Lower lobe of right lung (tissue), 2 donors: ENCODE results near the gene BTRC. TPM values are rescaled to one million over a fixed set of nuclear protein-coding genes. Genes with fewer than 3 reads are reported as not detected.

ENCODE experiments used
- ATAC-seq, 2 donors: fragments of 200-7000 bp; cut with Tn5 transposase; one replicate each; pipeline ENCODE4 v1.9.1; 2020 to 2022; ENCODE audit warnings: mild to moderate bottlenecking in 2 of 2, moderate library complexity in 2 of 2
- DNase-seq: peaks from one replicate; pipeline ENCODE4 v3.0.0-alpha.2; 2020
- H3K27ac ChIP-seq: fragments of 200-600 bp; one replicate; pipeline ENCODE4 v1.8.0; 2022
- H3K27me3 ChIP-seq: fragments of 200-600 bp; one replicate; pipeline ENCODE4 v1.8.0; 2022; ENCODE audit warnings: low read depth
- H3K36me3 ChIP-seq: fragments of 200-600 bp; one replicate; pipeline ENCODE4 v1.8.0; 2022; ENCODE audit warnings: mild to moderate bottlenecking
- H3K4me1 ChIP-seq: fragments of 200-600 bp; one replicate; pipeline ENCODE4 v1.8.0; 2022
- H3K4me3 ChIP-seq: fragments of 200-600 bp; one replicate; pipeline ENCODE4 v1.8.0; 2022; ENCODE audit warnings: mild to moderate bottlenecking
- H3K9me3 ChIP-seq: fragments of 200-600 bp; one replicate; pipeline ENCODE4 v1.8.0; 2022
- intact Hi-C: fragments of 100-400 bp; cut with DNase I; formaldehyde crosslinking; loops from one replicate; pipeline ENCODE4 v1.11.0; 2022
- total RNA-seq: library from RNA; stranded (reverse); fragmentation: NEBNext Ultra II Directional; extraction: Animal tissue kit (Norgen Biotek cat#: 25700); gene quantifications from one replicate; pipeline ENCODE4 v1.2.1, GENCODE V29; 2021
- TF ChIP-seq, protein P1 (sequence below): fragments of 200-600 bp; IDR thresholded peaks from one replicate; pipeline ENCODE4 v1.8.0; 2022; ENCODE audit warnings: antibody characterized with exemption, mild to moderate bottlenecking
- donor health status: DM: no; HTN: yes; CAD: no; lungs with severe emphysema.

Gene BTRC
- total RNA-seq, 1 donor from 2014 or later, result 17.3 TPM

GRCh38 chr10:101464599-101464998 is 110.6 kb downstream of the BTRC start:
- Histone ChIP-seq H3K27ac (no peak overlapping the region), H3K4me3 (no peak overlapping the region), H3K4me1 (no peaks in the 10 kb centered on the region), H3K36me3 (peaks cover 5% of the 10 kb centered on the region), H3K9me3 (no peaks in the 10 kb centered on the region), H3K27me3 (no peaks in the 10 kb centered on the region)
- TF ChIP-seq, protein P1, sequence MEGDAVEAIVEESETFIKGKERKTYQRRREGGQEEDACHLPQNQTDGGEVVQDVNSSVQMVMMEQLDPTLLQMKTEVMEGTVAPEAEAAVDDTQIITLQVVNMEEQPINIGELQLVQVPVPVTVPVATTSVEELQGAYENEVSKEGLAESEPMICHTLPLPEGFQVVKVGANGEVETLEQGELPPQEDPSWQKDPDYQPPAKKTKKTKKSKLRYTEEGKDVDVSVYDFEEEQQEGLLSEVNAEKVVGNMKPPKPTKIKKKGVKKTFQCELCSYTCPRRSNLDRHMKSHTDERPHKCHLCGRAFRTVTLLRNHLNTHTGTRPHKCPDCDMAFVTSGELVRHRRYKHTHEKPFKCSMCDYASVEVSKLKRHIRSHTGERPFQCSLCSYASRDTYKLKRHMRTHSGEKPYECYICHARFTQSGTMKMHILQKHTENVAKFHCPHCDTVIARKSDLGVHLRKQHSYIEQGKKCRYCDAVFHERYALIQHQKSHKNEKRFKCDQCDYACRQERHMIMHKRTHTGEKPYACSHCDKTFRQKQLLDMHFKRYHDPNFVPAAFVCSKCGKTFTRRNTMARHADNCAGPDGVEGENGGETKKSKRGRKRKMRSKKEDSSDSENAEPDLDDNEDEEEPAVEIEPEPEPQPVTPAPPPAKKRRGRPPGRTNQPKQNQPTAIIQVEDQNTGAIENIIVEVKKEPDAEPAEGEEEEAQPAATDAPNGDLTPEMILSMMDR, result no peak
- ATAC-seq (no peak), DNase-seq (no peak)
- intact Hi-C loops, result no loop called here

DNA sequence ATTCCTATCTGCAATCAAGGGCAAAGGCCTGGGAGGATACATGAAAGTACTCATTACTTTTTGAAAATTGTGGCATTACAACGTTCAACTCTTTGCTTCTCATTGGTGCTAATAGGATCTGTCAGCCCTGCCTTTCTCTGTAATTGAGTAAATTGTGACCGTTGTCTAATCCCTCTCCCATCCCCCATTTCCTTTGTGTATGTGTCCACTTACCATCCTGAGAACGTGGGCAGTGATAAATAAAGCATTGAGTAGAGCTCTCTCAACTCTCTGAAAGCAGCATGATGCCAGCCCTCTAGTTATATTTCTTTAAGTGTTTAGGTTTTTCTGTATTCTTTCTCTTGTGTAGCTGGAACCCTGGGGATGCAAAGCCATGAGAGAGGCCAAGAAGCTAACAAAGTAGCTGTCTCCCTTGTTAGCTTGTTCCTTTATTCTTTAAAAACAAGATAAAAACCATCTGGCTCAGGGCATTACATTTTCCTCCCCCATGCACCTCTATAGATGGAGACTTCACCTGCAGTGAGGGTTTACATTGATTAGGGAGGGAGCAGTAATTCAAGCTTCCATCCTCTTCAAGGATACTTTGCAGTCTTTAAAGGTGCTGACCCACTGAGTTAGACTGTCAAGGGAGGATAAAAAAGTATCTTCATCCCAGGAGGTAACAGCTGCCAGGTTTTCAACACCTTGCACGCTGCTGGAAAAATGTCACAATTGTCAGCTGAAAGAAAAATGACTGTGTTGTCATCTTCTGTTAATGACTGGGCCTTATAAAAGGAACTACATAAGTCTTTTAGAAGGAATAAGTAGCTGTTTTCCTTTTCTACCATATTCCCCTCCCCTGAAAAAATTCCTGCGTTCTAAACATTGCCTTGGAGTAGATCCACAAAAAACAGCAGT is 112.3 kb downstream of the BTRC start:
- no peak for DNase-seq
- TF ChIP-seq, protein P1, result no peak
- H3K27me3 ChIP-seq, result no peaks in the 10 kb centered on the region

DNA sequence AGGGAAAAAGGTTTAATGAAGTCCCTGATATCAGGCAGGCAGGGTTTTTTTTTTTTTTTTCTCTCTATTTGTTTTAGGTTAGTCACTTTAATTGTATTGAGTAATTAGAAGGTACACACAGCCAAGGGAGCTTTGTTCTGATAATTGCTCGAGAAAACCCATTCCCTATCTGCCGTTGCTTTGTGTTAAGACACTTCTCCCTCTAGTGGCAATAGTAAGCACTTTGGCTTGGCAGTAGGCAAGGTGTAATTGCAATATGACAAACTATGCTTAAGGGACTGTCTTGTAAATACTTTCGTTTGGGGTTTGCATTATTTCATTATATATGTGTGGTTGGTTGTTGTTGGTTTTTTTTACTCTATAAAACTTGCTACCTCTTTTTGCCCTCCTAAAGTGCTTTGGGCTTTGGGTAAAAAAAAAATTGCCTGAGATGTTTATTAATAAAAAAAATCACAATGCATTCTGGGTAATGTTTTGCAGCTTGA is 113.4 kb downstream of the BTRC start:
- ATAC-seq, result peak; percentile 76 to 86

More for the DNA sequence above, 112.3 kb downstream of the BTRC start:
- intact Hi-C loops, result no loop called here
- Histone ChIP-seq H3K9me3 (no peaks in the 10 kb centered on the region), H3K4me1 (no peaks in the 10 kb centered on the region), H3K36me3 (peaks cover 5% of the 10 kb centered on the region), H3K27ac (no peak overlapping the region), H3K4me3 (no peak overlapping the region)
- no peak for ATAC-seq

GRCh38 chr10:101468159-101468558 is 114.2 kb downstream of the BTRC start:
- no peak for DNase-seq
- TF ChIP-seq, protein P1, result no peak
- intact Hi-C loops, result no loop called here

More for the DNA sequence above, 113.4 kb downstream of the BTRC start:
- no peak for DNase-seq
- intact Hi-C loops, result no loop called here
- no peak overlapping the region for H3K4me3 ChIP-seq
- no peak overlapping the region for H3K27ac ChIP-seq
- no peaks in the 10 kb centered on the region for H3K4me1 ChIP-seq
- H3K36me3 ChIP-seq, result peaks cover 5% of the 10 kb centered on the region
- no peaks in the 10 kb centered on the region for H3K27me3 ChIP-seq
- TF ChIP-seq, protein P1, result peak; percentile 72
- no peaks in the 10 kb centered on the region for H3K9me3 ChIP-seq

DNA sequence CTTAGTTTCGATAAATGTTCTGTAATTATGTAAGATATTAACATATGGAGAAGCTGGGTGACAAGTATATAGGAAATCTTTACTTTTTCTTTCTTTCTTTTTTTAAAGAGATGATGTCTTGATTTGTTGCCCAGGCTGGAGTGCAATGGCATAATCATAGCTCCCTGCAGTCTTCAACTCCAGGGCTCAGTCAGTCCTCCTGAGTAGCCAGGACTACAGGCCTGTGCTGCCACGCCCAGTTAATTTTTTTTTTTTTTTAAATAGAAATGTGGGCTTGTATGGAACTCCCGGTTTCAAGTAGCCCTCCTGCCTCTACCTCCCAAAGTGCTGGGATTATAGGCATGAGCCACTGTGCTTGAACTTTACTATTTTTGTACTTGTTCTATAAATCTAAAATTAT is 122.4 kb downstream of the BTRC start:
- TF ChIP-seq, protein P1, result no peak
- no peak overlapping the region for H3K27ac ChIP-seq
- H3K36me3 ChIP-seq, result peaks cover 6% of the 10 kb centered on the region
- no peak overlapping the region for H3K4me3 ChIP-seq
- no peaks in the 10 kb centered on the region for H3K27me3 ChIP-seq
- ATAC-seq (no peak), DNase-seq (no peak)
- no peaks in the 10 kb centered on the region for H3K9me3 ChIP-seq
- intact Hi-C loops, result no loop called here
- no peaks in the 10 kb centered on the region for H3K4me1 ChIP-seq

More at GRCh38 chr10:101468159-101468558, 114.2 kb downstream of the BTRC start:
- no peak overlapping the region for H3K27ac ChIP-seq
- H3K4me3 ChIP-seq, result no peak overlapping the region
- no peaks in the 10 kb centered on the region for H3K9me3 ChIP-seq
- no peaks in the 10 kb centered on the region for H3K4me1 ChIP-seq
- H3K36me3 ChIP-seq, result peaks cover 2% of the 10 kb centered on the region
- H3K27me3 ChIP-seq, result no peaks in the 10 kb centered on the region
- ATAC-seq, result no peak
